Activated gamma-delta T cell treated with anti-CD3 and anti-CD28 coated beads, Interleukin-2, amount 50 U/mL, for 16 hours (primary cell): ENCODE results near the gene CYP2C19.
"Not testable (repeated sequence)": the region's sequence is repeated elsewhere in the genome, so short reads cannot be mapped to it uniquely, and the experiment has no call there.

ENCODE experiments used
- DNase-seq: peaks from one replicate; pipeline ENCODE4 v3.0.0-alpha.2; 2020; ENCODE audit warnings: low read depth

CYP2C19 gene

DNA sequence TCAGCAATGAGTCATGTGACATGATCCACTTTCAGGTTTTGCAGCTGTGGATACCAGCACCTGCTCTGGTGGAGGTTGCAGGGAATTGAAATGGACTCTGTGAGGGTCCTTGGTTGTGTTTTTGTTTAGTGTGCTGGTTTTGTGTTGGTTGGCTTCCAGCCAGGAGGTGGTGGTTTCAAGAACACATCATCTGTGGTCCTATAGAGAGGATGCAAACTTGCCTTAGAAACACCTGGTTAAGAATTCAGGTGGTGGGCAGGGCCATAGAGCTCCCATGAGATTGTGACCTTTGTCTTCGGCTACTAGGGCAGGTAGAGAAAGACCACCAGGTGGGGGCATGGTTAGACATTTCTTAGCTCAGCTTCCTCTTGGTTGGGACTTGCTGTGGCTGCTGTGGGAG, 116.7 kb downstream of the CYP2C19 start:
- DNase-seq = no peak

DNA sequence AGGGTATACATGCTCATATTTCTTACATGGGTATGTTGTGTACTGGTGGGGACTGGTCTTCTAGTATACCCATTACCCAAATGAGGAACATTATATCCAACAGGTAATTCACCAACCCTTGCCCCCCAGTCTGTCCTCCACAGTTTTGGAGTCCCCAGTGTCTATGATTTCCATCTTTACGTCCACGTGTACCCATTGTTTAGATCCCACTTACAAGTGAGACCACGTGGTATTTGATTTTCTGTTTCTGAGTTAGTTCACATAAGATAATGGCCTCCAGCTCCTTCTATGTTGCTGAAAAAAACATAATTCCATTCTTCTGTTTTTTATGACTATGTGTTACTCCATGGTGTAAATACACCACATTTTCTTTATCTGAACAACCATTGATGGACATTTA, 126.6 kb downstream of the CYP2C19 start:
- no peak for DNase-seq

DNA sequence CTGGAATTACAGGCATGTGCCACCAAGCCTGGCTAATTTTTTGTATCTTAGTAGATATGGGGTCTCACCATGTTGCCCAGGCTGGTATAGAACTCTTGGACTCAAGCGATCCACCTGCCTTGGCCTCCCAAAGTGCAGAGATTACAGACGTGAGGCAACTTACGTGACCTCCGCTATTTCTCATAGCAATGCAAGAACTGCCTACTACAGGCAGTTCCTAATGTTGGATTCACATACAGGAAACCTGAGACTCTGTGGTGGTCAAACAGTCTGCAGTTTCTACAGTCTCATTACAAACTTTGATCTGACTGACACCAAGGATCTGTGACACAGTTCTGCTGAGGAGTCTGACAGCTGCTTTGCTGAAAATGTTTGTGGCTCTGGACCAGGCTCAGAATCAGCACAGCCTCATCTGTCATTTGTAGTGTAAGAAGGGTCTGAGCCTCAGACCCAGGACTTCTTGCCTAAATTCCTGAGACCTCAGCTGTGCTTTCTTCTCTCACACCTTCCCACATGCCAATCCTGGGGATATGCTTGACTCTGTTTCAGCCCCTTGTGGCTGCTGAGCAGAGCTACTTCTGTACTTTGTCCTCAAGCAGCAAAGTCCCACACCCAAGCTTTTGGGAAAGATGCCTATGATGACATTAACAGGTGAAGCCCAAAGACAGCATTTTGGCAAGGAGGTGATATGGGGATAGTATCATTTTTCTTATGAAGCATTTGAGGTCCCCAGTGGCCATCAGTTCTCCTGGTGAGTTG, 128.0 kb downstream of the CYP2C19 start:
- no peak for DNase-seq

DNA sequence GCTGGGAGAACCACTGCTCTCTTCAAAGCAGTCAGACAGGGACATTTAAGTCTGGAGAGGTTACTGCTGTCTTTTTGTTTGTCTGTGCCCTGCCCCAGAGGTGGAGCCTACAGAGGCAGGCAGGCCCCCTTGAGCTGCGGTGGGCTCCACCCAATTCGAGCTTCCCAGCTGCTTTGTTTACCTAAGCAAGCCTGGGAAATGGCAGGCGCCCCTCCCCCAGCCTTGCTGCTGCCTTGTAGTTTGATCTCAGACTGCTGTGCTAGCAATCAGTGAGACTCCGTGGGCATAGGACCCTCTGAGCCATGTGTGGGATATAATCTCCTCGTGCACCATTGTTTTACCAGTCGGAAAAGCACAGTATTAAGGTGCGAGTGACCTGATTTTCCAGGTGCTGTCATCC, 135.9 kb downstream of the CYP2C19 start:
- DNase-seq = not testable (repeated sequence)

DNA sequence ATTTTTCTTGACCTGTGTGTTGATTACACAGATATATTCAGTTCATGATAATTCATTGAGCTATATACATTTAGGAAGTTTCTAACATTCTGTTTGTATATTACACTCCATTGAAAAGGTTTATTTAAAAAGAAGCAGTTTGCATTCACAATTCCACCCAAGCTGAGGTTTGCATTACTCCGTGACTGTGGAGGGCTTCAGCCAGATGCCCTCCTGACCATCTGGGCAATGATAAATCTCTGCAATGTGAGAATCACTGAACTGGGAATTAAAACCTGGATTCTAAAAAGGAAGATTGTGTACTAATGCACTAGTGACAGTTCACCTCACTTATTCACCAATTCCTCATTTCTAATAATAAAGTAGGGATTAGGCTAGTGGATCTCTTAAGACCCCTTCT, 139.6 kb downstream of the CYP2C19 start:
- DNase-seq = no peak

DNA sequence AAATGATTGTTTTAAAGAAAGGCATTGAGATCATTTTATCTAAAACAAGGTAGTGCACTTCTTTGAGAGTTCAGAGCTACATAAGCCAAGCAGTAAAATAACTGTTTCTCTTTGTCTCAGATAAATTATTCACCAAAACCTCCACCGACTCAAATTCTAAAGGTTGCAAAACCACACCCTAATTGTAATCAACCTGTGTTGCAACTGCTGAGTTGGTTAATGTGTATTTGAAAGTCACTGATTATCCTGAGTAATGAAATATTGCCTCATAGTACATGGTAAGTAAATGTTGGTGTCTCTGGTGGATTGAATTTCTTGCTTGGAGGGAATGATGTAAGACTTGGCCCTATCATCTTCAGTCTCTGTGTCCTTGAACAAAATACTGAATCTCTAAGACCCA, 140.1 kb downstream of the CYP2C19 start:
- DNase-seq = no peak
